ENCODE data around the gene NSD2. TPM values are rescaled to one million over a fixed set of nuclear protein-coding genes. Genes with fewer than 3 reads are reported as not detected.

Gene NSD2
- total RNA-seq (2014; rRNA removed) (69.0 and 87.1 TPM in 2 replicates), Bru-seq, nascent RNA (percentile 78 among the genes with signal in this experiment), BruChase-seq, experiment 1, labeled RNA remaining after a 6-hour chase (percentile 83 among the genes with signal in this experiment), BruChase-seq, experiment 2, labeled RNA remaining after a 2-hour chase (percentile 79 among the genes with signal in this experiment)
- long read RNA-seq, full-length matches to known transcripts = 11 of 77 reads
- long read RNA-seq, partial matches to known transcripts = 25 of 77 reads
- long read RNA-seq, other reads (novel, unspliced or antisense) = 41 of 77 reads

DNA sequence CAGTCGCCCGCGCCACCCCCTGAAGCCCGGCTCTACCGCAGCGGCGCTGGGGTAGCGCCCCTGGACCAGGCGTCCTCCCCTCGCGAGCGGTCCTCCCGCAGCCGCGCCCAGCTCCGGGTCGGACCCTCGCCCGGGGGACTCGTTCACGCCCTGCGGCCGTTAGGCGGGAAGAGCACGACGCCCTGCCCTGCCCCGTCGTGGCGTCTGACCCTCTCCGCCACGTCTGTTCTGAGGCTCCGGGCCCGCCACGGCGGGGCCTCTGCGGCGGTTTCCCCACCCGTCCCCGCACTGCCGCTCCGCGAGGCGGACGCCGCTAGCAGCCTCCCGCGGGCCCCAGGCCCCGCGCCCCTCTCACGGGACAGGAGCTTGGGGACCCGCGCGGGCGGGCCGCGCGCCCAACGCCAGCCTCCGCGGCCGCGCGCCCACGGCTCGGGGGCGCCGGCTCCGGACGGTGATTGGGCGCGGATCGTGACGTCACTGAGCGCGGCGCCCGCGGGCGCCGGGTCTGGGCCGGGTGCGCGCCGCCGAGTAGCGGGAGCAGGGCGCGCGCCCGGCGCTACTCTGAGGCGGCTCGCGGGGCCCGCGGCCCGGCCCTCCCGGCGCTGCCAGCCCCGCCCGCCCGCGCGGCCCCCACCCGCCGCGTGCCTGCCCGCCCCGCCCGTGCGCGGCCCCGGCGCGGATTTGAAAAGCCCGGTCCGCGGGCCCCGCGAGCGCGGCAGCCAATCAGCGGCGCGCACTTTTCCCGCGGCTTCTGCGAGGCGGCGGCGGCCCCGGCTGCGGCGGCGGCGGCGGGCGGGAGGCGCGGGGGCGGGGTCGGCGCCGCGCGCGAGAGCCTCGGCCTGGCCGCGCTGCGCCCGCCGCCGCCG lies at the start of gene NSD2:
Gene NSD2, plus strand, starts transcription at position 816 of the 866 bp plus-strand sequence. CDS start 29,262 bp downstream, outside the sequence.
- Histone ChIP-seq H3K4me2 (ENCODE audit: low read length) (peak within 1 kb of the TSS; percentile 87), H3K27ac (ENCODE audit: low read length) (peak within 1 kb of the TSS; percentile 87), H2AFZ (ENCODE audit: low read length) (peak within 1 kb of the TSS; percentile 88), H3K9me3 (ENCODE audit: low read length) (no peaks in the 10 kb centered on the region), H3K27me3 (ENCODE audit: low read length) (no peaks in the 10 kb centered on the region), H4K20me1 (ENCODE audit: low read length) (peaks cover 11% of the 10 kb centered on the region), H3K79me2 (ENCODE audit: low read length) (peaks cover 40% of the 10 kb centered on the region), H3K36me3 (ENCODE audit: low read depth, low read length) (no peaks in the 10 kb centered on the region), H3K9me2 (replicated peaks; ENCODE audit: low read length) (no peaks in the 10 kb centered on the region), H3F3A (ENCODE audit: low read length, unreplicated experiment) (no peaks in the 10 kb centered on the region), H3K9ac (ENCODE audit: low read length) (peak within 1 kb of the TSS; percentile 93), H3K4me3 (ENCODE audit: low read length) (peak within 1 kb of the TSS; percentile 92), H3K4me1 (ENCODE audit: insufficient read depth, low read length) (peaks cover 25% of the 10 kb centered on the region)
- ATAC-seq (peak; percentile 55), DNase-seq (peak; percentile 86)
- BruUV-seq (replicated peaks) = no TSS peak
- no peak for TF ChIP-seq EZH2phosphoT487 (IDR thresholded peaks at IDR 0.05; ENCODE audit: borderline replicate concordance, low read length)
- TF ChIP-seq EZH2 (IDR thresholded peaks at IDR 0.05; ENCODE audit: low read length, unreplicated experiment) = no peak
- TF ChIP-seq, protein P1, sequence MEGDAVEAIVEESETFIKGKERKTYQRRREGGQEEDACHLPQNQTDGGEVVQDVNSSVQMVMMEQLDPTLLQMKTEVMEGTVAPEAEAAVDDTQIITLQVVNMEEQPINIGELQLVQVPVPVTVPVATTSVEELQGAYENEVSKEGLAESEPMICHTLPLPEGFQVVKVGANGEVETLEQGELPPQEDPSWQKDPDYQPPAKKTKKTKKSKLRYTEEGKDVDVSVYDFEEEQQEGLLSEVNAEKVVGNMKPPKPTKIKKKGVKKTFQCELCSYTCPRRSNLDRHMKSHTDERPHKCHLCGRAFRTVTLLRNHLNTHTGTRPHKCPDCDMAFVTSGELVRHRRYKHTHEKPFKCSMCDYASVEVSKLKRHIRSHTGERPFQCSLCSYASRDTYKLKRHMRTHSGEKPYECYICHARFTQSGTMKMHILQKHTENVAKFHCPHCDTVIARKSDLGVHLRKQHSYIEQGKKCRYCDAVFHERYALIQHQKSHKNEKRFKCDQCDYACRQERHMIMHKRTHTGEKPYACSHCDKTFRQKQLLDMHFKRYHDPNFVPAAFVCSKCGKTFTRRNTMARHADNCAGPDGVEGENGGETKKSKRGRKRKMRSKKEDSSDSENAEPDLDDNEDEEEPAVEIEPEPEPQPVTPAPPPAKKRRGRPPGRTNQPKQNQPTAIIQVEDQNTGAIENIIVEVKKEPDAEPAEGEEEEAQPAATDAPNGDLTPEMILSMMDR (conservative IDR thresholded peaks at IDR 0.05; ENCODE audit: low read depth, low read length) = no peak
- intact Hi-C loops (cut with micrococcal nuclease) = no loop called here
- ChIA-PET POLR2A (ENCODE audit: unreplicated experiment) (no interaction called here), CTCF (no interaction called here)

DNA sequence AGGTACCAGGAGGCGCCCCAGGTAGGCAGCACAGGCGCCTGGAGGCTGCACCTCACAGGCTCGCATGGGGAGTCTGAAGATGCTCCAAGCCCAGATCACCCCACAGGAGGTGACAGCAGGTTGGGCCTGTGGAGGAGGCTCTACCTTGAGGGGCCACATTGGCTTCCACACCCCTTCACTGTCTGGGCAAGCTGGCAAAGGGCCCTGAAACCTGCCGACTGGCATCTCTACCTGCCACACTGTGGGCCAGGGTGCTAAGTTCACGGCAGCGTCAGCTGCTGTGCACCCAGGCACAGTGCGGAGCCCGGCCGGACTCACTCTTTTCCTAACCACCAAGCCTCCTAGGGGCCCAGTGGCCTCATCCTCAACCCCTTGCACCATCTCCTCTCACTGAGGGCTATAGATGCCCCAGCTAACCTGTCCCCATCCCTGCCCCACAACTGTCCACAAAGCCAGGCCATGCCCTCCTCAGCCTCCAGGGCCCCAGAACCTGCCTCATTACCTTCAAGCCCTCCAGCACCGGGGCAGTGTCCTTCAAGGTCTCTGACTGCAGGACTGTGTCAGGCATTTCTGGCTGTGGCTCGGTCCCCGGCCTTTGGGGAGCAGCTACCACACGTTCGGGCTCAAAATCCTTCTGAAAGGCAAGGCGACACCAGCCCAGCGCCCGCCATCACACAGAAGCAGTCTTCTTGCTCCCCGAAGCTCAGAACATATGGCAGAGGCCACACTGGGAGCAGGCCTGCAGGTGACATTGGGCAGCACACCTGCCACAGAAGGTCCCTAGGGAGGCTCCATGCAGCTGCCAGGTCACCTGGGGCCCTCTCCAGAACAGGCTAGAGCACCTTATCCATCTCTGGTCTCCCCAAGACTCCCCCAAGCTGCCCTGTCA lies 49.3 kb upstream of the NSD2 start:
- no peaks in the 10 kb centered on the region for H4K20me1 ChIP-seq (ENCODE audit: low read length)
- ATAC-seq (no peak), DNase-seq (no peak)
- CTCF ChIA-PET = no interaction called here
- H3K27ac ChIP-seq (ENCODE audit: low read length) = no peak overlapping the region
- no peaks in the 10 kb centered on the region for H3K9me2 ChIP-seq (replicated peaks; ENCODE audit: low read length)
- peaks cover 14% of the 10 kb centered on the region for H3K36me3 ChIP-seq (ENCODE audit: low read depth, low read length)
- TF ChIP-seq, protein P1 (conservative IDR thresholded peaks at IDR 0.05; ENCODE audit: low read depth, low read length) = no peak
- TF ChIP-seq EZH2 (IDR thresholded peaks at IDR 0.05; ENCODE audit: low read length, unreplicated experiment) = no peak
- TF ChIP-seq EZH2phosphoT487 (IDR thresholded peaks at IDR 0.05; ENCODE audit: borderline replicate concordance, low read length) = no peak
- no TSS peak for BruUV-seq (replicated peaks)
- no peak overlapping the region for H3K4me3 ChIP-seq (ENCODE audit: low read length)
- H3K4me1 ChIP-seq (ENCODE audit: insufficient read depth, low read length) = no peaks in the 10 kb centered on the region
- H3K9me3 ChIP-seq (ENCODE audit: low read length) = no peaks in the 10 kb centered on the region
- no peaks in the 10 kb centered on the region for H3K27me3 ChIP-seq (ENCODE audit: low read length)
- intact Hi-C loops (cut with micrococcal nuclease) = no loop called here
- H3K79me2 ChIP-seq (ENCODE audit: low read length) = no peaks in the 10 kb centered on the region
- no peak overlapping the region for H3K9ac ChIP-seq (ENCODE audit: low read length)
- POLR2A ChIA-PET (ENCODE audit: unreplicated experiment) = no interaction called here
- no peak overlapping the region for H3K4me2 ChIP-seq (ENCODE audit: low read length)
- H3F3A ChIP-seq (ENCODE audit: low read length, unreplicated experiment) = no peaks in the 10 kb centered on the region
- H2AFZ ChIP-seq (ENCODE audit: low read length) = no peak overlapping the region
